A673 (cell line): ENCODE data around the gene WNK2. TPM values are rescaled to one million over a fixed set of nuclear protein-coding genes. Genes with fewer than 3 reads are reported as not detected.

ENCODE experiments used
- BruUV-seq: library from RNA; stranded (reverse); fragments of 400-500 nt; replicated peaks from 2 replicates; lab custom pipeline; 2021; lab: Mats Ljungman, UMichigan
- CTCF ChIA-PET: fragments of 300-600 bp; sonication (Branson Sonifier 250); formaldehyde crosslinking; loops from one replicate; lab custom pipeline; 2022; ENCODE audit warnings: antibody characterized with exemption; lab: Charles Lee
- POLR2A ChIA-PET: fragments of 300-600 bp; sonication (Branson Sonifier 250); formaldehyde crosslinking; loops from one replicate; lab custom pipeline; 2022; ENCODE audit warnings: antibody characterized with exemption; ENCODE audit not compliant: low non-redundant PET; lab: Charles Lee
- DNase-seq: peaks from one replicate; pipeline ENCODE4 v3.0.0-alpha.2; 2015; ENCODE audit warnings: low spot score
- H3K27ac ChIP-seq: fragments of 200-600 bp; sonication (generic); 2 replicates; pipeline ENCODE4 v1.5.1; 2016; ENCODE audit warnings: mixed run types, low read depth, mild to moderate bottlenecking, mixed read lengths, antibody characterized with exemption, low read length; ENCODE audit not compliant: poor library complexity, severe bottlenecking
- H3K27me3 ChIP-seq: fragments of 200-600 bp; sonication (generic); replicated peaks from 2 replicates; pipeline ENCODE4 v1.6.1; 2017; ENCODE audit warnings: mixed run types, low read depth, mild to moderate bottlenecking, mixed read lengths, antibody characterized with exemption, low read length; ENCODE audit not compliant: insufficient read depth, poor library complexity
- H3K36me3 ChIP-seq: fragments of 200-600 bp; sonication (generic); 2 replicates; pipeline ENCODE4 v1.6.1; 2016; ENCODE audit warnings: mixed run types, mild to moderate bottlenecking, mixed read lengths, antibody characterized with exemption, low read length; ENCODE audit not compliant: insufficient read depth, poor library complexity, severe bottlenecking
- H3K4me1 ChIP-seq: fragments of 200-600 bp; sonication (generic); 2 replicates; pipeline ENCODE4 v1.6.1; 2017; ENCODE audit warnings: mixed run types, mild to moderate bottlenecking, mixed read lengths, antibody characterized with exemption, low read length; ENCODE audit not compliant: insufficient read depth, poor library complexity, severe bottlenecking
- H3K4me3 ChIP-seq: fragments of 200-600 bp; sonication (generic); 2 replicates; pipeline ENCODE4 v1.5.1; 2016; ENCODE audit warnings: low read depth, mixed run types, mild to moderate bottlenecking, mixed read lengths, low read length; ENCODE audit not compliant: poor library complexity, severe bottlenecking
- H3K9me3 ChIP-seq: fragments of 200-600 bp; sonication (generic); 2 replicates; pipeline ENCODE4 v1.6.1; 2016; ENCODE audit warnings: mixed run types, low read depth, mild to moderate bottlenecking, mixed read lengths, antibody characterized with exemption, low read length; ENCODE audit not compliant: poor library complexity, severe bottlenecking
- EZH2 ChIP-seq: fragments of 200-600 bp; sonication (generic); IDR thresholded peaks from 2 replicates; pipeline ENCODE4 v1.6.1; 2017; ENCODE audit warnings: borderline replicate concordance, low read depth, mild to moderate bottlenecking, mixed read lengths, antibody characterized with exemption, low read length; ENCODE audit not compliant: poor library complexity, severe bottlenecking
- intact Hi-C: fragments of 100-400 bp; cut with micrococcal nuclease; formaldehyde crosslinking; loops from one replicate; pipeline ENCODE4 v1.10.0; 2022; ENCODE audit not compliant: unreplicated experiment
- total RNA-seq: library from RNA; stranded (reverse); gene quantifications from 2 replicates; pipeline ENCODE4 v1.2.3, GENCODE V29; 2021
- TF ChIP-seq, protein P1 (sequence below): fragments of 300-800, 200-600 bp; sonication (generic); conservative IDR thresholded peaks from 2 replicates; pipeline ENCODE4 v1.5.1; 2017; ENCODE audit warnings: low read depth, mild to moderate bottlenecking, antibody characterized with exemption, low read length, moderate library complexity, mixed read lengths

Gene WNK2
- total RNA-seq, 1 experiment from 2014 or later: 9.6 TPM

DNA sequence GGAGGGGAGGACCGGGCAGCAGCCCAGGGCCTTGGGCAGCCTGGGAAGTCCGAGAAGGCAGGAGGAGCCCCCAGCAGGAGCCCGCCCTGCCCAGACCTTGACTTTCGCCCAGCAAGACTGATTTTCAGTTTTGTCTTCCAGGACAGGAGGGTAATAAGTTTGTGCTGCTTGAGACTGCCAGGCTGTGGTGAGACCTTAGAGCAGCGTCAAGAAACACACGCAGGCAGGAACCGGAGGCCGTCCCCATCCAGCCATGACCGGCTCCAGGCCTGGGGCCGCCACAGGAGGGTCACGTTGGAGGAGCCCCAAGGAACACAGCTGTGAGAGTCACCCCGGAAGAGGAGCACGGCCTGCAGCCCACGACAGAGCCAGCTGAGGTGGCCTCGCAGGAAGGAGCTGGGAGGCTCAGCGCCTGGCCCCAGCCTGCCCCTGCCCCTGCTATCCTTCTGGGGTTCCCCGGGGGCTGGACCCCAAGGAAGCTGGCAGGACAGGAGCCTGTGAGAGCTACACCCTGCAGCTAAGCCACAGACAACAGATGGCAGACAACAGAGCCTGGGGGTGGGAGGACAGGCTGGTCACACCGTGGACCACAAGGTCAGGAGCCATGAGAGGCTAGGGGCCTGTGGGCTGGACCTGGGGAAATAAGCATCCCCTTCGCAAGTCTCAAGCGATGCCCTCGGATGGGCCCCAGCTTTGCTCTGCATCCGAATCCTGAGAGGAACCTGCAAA, 141.5 kb downstream of the WNK2 start:
- no peak for DNase-seq
- Histone ChIP-seq H3K27ac (no peak overlapping the region), H3K4me3 (no peak overlapping the region), H3K27me3 (no peaks in the 10 kb centered on the region), H3K9me3 (no peaks in the 10 kb centered on the region), H3K4me1 (no peaks in the 10 kb centered on the region), H3K36me3 (no peaks in the 10 kb centered on the region)
- ChIA-PET POLR2A (no interaction called here), CTCF (no interaction called here)
- intact Hi-C loops: no loop called here
- no TSS peak for BruUV-seq
- TF ChIP-seq, protein P1, sequence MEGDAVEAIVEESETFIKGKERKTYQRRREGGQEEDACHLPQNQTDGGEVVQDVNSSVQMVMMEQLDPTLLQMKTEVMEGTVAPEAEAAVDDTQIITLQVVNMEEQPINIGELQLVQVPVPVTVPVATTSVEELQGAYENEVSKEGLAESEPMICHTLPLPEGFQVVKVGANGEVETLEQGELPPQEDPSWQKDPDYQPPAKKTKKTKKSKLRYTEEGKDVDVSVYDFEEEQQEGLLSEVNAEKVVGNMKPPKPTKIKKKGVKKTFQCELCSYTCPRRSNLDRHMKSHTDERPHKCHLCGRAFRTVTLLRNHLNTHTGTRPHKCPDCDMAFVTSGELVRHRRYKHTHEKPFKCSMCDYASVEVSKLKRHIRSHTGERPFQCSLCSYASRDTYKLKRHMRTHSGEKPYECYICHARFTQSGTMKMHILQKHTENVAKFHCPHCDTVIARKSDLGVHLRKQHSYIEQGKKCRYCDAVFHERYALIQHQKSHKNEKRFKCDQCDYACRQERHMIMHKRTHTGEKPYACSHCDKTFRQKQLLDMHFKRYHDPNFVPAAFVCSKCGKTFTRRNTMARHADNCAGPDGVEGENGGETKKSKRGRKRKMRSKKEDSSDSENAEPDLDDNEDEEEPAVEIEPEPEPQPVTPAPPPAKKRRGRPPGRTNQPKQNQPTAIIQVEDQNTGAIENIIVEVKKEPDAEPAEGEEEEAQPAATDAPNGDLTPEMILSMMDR: no peak
- no peak for TF ChIP-seq EZH2

DNA sequence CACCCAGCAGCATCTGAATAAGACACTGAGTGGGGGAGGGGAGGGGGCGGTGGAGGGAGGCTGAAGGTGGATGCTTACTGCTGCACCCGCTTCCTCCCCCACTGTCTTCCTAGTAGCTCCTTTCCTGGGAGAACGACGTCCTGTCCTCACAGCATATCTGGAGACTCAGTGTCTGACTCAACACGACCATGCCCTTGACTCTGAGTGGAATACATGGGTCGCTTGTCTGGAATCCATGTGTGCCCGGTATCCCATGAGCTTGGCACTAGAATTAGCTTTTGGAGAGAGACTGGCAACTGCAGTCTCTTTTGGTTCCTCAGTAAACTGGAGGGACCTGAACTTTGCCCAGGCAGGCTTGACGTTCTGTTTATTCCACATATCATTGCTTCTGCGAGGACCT, 142.1 kb downstream of the WNK2 start:
- POLR2A ChIA-PET: no interaction called here
- Histone ChIP-seq H3K4me3 (no peak overlapping the region), H3K27me3 (no peaks in the 10 kb centered on the region)

DNA sequence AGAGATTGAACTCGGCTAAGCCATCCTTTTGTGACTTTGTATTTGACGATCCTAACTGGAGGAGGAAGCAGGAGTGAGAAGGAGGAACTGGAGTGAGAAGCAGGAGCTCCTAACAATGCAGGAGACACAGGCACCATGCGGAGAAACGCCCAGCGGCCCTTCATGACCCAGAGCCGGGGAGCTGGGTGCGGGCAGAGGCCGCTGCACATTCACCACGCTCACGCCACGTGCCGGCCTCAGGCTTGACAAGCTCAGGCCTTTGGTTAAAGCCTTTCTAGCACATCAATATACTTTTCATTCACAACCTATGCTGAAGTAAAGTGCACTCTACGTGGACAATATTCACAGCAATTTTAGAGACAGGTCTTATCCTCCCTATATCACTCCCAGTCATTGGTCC, 142.7 kb downstream of the WNK2 start:
- H3K27me3 ChIP-seq: no peaks in the 10 kb centered on the region
- DNase-seq: no peak
- BruUV-seq: no TSS peak
- no peak for TF ChIP-seq EZH2
- TF ChIP-seq, protein P1: no peak
- ChIA-PET POLR2A (no interaction called here), CTCF (no interaction called here)
- H3K27ac ChIP-seq: no peak overlapping the region
- intact Hi-C loops: no loop called here
- no peaks in the 10 kb centered on the region for H3K36me3 ChIP-seq
- no peaks in the 10 kb centered on the region for H3K9me3 ChIP-seq
- H3K4me1 ChIP-seq: no peaks in the 10 kb centered on the region
- H3K4me3 ChIP-seq: no peak overlapping the region

More for the DNA sequence above, 142.1 kb downstream of the WNK2 start:
- CTCF ChIA-PET: no interaction called here
- Histone ChIP-seq H3K9me3 (no peaks in the 10 kb centered on the region), H3K4me1 (no peaks in the 10 kb centered on the region), H3K27ac (no peak overlapping the region), H3K36me3 (no peaks in the 10 kb centered on the region)
- TF ChIP-seq, protein P1: no peak
- no peak for TF ChIP-seq EZH2
- DNase-seq: no peak
- no TSS peak for BruUV-seq
- intact Hi-C loops: no loop called here
